NCI-H69 (cell line): Measurements from ENCODE around the gene CYB561A3.

Experiments
- DNase-seq: peaks from one replicate; lab custom pipeline; 2025; lab: John Stamatoyannopoulos, UW

CYB561A3 gene

DNA sequence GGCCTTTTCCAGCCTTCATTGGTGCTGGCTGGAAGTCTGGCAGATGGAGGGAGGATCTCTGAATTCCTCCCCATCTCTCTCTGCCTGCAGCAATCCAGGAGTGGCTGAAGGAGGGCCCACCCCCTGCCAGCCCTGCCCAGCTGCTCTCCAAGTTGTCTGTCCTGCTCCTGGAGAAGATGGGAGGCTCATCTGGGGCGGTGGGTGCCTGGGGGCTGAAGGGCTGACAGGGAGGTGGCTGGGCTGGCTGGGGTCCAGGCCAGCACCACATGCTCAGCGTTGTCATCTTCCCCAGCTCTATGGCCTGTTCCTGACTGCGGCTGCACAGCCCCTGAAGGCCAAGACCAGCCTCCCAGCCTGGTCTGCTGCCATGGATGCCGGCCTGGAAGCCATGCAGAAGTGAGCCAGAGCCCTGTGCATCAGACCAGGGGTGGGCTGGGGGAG is 16.5 kb downstream of the CYB561A3 start:
- DNase-seq, result peak; percentile 52

DNA sequence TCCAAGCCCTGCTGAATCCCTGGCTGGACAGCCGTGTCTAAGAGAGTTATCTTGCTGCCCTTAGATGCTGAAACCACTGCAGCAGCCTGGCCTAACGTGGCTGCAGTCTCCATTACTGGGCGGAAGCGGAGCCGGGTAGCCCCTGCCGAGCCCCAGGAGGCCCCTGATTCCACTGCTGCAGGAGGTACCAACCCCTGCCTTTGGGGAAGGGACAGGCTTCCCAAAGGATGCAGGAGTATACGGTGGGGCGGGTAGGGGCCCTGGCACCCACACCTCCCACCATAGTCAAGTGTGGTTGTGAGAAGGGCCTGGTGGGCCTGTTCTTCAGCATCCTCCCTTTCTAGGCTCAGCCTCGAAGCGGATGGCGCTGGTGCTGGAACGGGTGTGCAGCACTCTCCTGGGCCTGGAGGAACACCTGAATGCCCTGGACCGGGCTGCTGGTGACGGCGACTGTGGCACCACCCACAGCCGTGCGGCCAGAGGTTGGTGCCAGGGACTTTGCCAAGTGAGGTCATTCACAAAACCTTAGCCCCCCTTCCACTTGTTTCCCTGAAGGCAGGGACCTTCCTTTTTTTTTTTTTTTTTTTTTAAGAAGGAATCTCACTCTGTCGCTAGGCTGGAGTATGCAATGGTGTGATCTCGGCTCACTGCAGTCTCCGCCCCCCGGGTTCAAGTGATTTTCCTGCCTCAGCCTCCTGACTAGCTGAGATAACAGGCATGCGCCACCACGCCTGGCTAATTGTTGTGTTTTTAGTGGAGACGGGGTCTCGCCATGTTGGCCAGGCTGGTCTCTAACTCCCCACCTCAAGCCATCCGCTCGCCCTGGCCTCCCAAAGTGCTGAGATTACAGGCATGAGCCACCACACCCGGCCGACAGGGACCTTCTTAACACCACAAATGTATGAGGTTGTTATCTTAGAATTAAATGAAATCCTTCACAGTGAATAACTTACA is 17.6 kb downstream of the CYB561A3 start:
- no peak for DNase-seq

DNA sequence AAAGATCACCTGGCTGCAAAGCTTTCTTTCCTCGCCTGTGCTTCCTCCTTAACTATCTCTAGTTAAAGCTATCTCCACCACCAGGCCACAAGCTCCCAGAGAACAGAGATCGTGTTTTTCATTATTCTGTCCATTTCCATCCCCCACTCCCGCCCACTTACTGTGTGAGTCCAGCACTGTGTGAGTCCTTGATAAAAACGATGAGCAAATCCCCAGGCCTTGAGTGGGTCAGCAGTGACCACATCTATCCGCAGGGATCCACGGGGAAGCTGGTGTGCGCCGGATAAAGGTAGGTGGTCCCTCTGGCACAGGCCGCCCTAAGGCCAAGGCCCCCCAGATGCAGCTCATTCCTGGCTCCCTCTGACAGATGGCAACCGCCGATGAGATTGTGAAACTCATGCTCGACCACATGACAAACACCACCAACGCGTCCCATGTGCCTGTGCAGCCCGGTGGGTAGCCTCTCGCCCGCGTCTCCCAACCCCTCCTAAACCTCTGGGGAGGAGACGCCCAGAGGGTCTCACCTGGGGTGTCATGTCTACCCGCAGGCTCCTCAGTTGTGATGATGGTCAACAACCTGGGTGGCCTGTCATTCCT is 19.4 kb downstream of the CYB561A3 start:
- no peak for DNase-seq

GRCh38 chr11:61341706-61342105 is 20.0 kb downstream of the CYB561A3 start:
- no peak for DNase-seq

DNA sequence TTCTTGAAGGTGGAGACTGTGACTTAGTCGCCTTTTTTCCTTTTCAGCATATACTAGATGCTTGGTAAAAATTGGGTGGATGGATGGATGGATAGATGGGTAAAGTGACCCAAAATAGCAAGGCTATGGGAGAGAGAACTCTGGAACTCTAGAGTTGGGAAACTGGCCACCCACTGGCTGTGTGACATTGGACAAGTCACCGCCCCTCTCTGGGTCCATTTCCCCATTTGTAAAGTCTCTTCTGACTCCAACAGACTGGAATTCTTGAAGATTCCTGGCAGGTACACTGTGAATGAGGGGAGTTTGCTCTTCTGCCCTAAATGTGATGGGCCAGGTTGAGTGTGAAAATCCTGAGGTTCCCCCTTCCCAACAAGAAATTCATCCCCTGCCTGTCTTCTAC is 20.7 kb downstream of the CYB561A3 start:
- DNase-seq, result no peak

- DNase-seq, result no peak
These were observed 22.2 kb downstream of the CYB561A3 start for GRCh38 chr11:61339490-61339878.

DNA sequence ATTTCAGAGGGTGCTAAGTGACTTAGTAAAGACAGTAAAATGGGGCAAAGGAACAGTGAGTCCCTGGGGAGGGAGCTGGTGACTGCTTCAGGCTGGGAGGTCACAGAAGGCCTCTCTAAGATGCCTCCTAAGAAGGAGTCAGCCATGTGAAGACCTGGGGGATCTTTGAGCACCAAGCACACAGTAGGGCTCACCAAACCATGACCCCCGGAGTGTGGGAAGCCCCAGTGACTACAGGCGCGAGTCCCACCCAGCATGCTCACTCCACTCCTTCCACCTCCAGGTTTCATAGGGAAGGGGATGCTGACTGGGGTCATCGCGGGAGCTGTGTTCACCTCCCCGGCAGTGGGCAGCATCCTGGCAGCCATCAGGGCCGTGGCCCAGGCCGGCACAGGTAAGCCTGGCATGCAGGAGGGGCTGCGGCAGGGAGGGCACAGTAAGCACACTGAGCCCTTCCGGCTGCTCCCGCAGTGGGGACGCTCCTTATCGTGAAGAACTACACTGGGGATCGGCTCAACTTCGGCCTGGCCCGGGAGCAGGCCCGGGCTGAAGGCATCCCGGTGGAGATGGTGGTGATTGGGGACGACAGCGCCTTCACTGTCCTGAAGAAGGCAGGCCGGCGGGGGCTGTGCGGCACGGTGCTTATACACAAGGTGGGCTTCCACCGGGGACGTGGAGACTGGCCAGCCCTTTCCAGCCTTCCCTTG is 22.7 kb downstream of the CYB561A3 start:
- DNase-seq, result no peak

DNA sequence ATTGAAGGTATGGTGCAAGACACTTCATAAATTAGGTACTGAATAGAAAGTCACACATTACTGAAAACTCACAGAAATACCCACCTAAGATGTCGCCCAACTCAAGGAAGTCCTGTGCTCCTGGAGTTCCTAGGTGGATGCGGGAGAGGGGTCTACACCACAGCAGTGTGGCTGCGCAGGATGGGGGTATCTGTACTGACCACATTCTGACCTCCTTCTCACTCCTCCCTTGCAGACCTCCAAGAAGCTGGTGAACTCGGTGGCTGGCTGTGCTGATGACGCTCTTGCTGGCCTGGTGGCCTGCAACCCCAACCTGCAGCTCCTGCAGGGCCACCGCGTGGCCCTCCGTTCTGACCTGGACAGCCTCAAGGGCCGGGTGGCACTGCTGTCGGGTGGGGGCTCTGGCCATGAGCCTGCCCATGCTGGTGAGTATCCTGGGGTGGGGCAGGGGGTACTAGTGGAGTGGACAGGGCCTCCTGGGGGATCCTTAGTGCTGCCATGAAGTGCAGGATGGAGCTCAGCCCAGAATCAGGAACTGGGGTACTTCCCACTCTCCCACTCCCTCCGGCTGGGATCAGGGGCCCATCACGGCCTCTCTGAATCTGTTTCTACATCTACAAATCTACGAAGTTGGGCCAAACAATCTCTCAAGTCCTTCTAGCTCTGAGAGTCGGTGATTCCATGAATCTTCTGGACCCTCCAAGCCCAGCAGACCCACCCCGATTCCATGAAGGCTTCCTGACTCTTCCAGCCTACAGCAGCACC is 23.8 kb downstream of the CYB561A3 start:
- no peak for DNase-seq

- peak; percentile 90 for DNase-seq
These were observed 25.3 kb downstream of the CYB561A3 start for GRCh38 chr11:61336171-61336935.

GRCh38 chr11:61335355-61335710 is 26.3 kb downstream of the CYB561A3 start:
- DNase-seq, result no peak

DNA sequence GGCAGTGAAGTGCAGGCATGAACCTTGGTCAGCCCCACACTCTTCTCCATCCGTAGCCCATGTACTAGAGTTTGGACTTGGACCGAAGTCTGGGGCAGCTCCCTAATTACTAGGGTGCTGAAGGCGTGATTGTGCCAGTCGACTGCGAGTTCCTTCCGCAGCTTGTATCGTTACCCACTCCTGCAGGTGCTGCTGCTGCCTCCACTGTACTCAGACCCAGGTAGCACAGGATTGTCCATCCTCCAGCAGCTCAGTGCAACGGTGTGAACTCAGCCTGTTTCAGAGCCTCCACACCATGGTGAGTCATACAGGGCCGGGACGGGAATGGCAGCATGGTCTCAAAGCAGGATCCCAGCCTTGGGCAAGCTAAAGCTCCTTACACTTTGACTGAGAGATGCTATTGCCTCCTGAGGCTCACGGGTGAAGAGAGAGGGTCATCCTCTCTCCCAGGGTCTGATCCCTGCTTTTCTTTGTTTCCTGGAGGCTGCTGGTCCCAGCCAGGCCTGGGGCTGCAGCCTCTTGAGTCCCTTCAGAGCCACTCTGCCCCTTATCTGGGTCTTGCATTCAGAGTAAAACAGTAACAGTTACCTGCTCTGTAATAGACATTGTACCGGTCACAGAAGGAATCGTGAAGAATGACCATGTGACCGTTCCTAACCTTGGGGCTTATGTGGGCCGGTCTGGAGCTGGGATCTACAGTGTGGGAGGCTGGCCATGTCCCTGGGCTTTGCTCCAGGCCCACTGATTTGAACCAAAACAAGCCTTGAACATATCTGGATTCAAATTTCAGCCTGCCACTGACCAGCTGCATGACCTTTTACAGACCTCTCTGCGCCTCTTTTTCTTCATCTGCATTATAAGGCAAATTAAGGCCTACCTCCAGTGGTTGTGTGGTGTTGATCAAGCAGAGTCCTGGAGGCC is 27.0 kb downstream of the CYB561A3 start:
- DNase-seq, result no peak

- no peak for DNase-seq
These were observed 27.9 kb downstream of the CYB561A3 start for GRCh38 chr11:61333550-61334433.

- DNase-seq, result peak; percentile 99
These were observed 28.7 kb downstream of the CYB561A3 start, which contains the start of the genes DDB1 and TKFC for GRCh38 chr11:61332797-61333549. Gene DDB1, minus strand, starts transcription at chr11:61333105. Its CDS starts 137 bp downstream, at chr11:61332968. Gene TKFC, plus strand, starts transcription at chr11:61333228. Its CDS starts 1,501 bp downstream, at chr11:61334729.

DNA sequence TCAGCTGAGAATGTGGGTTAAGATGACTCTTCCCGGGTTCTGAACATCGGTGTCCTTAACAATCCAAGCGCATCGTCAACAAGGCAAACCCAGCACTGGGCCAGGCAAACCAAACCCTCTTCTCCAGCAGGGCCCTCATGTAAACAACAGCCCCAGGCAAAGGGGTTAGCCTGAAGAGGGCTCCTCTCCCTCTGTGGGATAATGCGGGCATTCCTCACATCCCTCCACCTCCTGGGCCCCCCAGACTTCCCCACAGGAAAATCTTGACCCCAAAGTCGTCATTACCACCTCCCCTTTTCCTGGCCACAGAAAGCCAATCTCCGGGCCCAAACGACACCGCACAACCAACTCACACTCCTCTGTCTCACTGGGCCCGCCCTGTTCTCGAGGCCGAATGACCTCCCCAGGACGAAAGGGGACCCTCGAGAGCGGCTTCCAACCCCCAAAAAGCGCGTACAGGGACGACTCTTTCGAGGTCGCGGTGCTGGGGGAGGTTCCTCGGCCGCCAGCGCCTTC is 29.3 kb downstream of the CYB561A3 start:
- peak; percentile 31 for DNase-seq

DNA sequence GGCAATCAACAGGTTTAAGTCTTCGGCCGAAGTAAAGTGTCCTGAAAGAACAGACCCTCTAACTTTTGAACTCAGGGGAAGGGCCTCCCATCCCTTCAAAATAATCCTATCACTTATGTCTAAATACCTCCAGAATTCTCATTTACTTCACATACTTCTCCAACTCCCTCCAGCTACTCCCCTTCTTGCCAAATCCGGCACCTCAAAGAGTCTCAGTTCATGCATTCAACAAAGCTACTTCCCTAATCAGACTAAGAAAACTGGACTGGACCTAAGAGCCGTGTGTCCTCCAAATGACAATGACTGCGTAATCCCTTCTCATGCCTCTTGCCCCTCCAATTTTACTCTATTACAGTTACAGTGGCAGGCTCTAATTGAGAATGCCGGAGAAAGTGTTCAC is 30.0 kb downstream of the CYB561A3 start:
- no peak for DNase-seq

GRCh38 chr11:61329871-61330270 is 31.8 kb downstream of the CYB561A3 start:
- no peak for DNase-seq

- no peak for DNase-seq
These were observed 33.3 kb downstream of the CYB561A3 start for GRCh38 chr11:61328351-61328750.

DNA sequence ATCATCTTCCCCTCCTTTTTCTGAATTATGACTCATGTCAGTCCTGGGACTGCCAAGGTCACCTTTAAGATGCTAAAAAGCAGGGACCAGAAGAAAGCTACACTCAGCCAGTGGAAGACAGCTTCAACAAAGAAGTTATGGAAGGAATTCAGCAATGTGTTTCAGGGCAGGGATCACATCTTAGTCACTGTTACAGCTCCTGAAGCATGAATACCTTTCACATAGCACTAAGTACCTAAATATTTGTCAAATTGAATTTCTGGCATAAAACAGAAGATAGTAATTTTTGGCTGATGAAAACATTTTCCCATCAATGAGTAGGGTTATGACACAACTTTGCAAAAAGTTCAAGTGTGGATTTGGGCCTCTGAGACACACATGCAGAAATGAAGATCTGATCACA is 34.0 kb downstream of the CYB561A3 start:
- no peak for DNase-seq
